OCI-LY7 (cell line): ENCODE data around the gene PLAC1. TPM values are rescaled to one million over a fixed set of nuclear protein-coding genes. Genes with fewer than 3 reads are reported as not detected.

Experiments
- BruUV-seq: library from RNA; stranded (reverse); fragments of 400-500 nt; replicated peaks from 2 replicates; lab custom pipeline; 2021; lab: Mats Ljungman, UMichigan
- CTCF ChIA-PET: fragments of 300-600 bp; sonication (Branson Sonifier 250); formaldehyde crosslinking; loops from one replicate; lab custom pipeline; 2022; ENCODE audit warnings: antibody characterized with exemption; ENCODE audit not compliant: unreplicated experiment; lab: Charles Lee
- POLR2A ChIA-PET: fragments of 300-600 bp; sonication (Branson Sonifier 250); formaldehyde crosslinking; loops from one replicate; lab custom pipeline; 2022; ENCODE audit warnings: antibody characterized with exemption; lab: Charles Lee
- DNase-seq: peaks from one replicate; pipeline ENCODE4 v3.0.0-alpha.2; 2015; ENCODE audit warnings: low spot score
- H2AFZ ChIP-seq: fragments of 200-600 bp; sonication (generic), shearing (Covaris generic); 2 replicates; pipeline ENCODE4 v1.6.1; 2014; ENCODE audit warnings: mild to moderate bottlenecking, antibody characterized with exemption, low read length, moderate library complexity
- H3K27ac ChIP-seq: fragments of 200-600 bp; sonication (generic); 2 replicates; pipeline ENCODE4 v1.5.1; 2014; ENCODE audit warnings: mixed run types, low read depth, mild to moderate bottlenecking, moderate library complexity, low read length, inconsistent platforms; ENCODE audit not compliant: poor library complexity, severe bottlenecking
- H3K36me3 ChIP-seq: fragments of 200-600 bp; sonication (generic); 2 replicates; pipeline ENCODE4 v1.6.1; 2014; ENCODE audit warnings: mild to moderate bottlenecking, antibody characterized with exemption, low read length, moderate library complexity, mixed read lengths; ENCODE audit not compliant: insufficient read depth
- H3K4me1 ChIP-seq: fragments of 200-600 bp; sonication (generic); 2 replicates; pipeline ENCODE4 v1.5.1; 2014; ENCODE audit warnings: mild to moderate bottlenecking, low read length; ENCODE audit not compliant: insufficient read depth, poor library complexity, severe bottlenecking
- H3K4me2 ChIP-seq: fragments of 200-600 bp; sonication (generic); 2 replicates; pipeline ENCODE4 v1.6.1; 2014; ENCODE audit warnings: mild to moderate bottlenecking, low read length
- H3K4me3 ChIP-seq: fragments of 200-600 bp; sonication (generic); 2 replicates; pipeline ENCODE4 v1.5.1; 2014; ENCODE audit warnings: mild to moderate bottlenecking, low read depth, low read length; ENCODE audit not compliant: poor library complexity, severe bottlenecking
- H3K79me2 ChIP-seq: fragments of 200-600 bp; sonication (generic); 2 replicates; pipeline ENCODE4 v1.6.1; 2016; ENCODE audit warnings: low read depth, mild to moderate bottlenecking, low read length, moderate library complexity, mixed read lengths; ENCODE audit not compliant: insufficient read depth
- H3K9me2 ChIP-seq: fragments of 200-600 bp; sonication (generic); 2 replicates; pipeline ENCODE4 v1.6.1; 2016; ENCODE audit warnings: mild to moderate bottlenecking, low read length, mixed read lengths; ENCODE audit not compliant: insufficient read depth
- H3K9me3 ChIP-seq: fragments of 200-600 bp; sonication (generic); 2 replicates; pipeline ENCODE4 v1.6.1; 2014; ENCODE audit warnings: mild to moderate bottlenecking, mixed run types, low read length, mixed read lengths
- H4K20me1 ChIP-seq: fragments of 200-600 bp; sonication (generic); 2 replicates; pipeline ENCODE4 v1.6.1; 2014; ENCODE audit warnings: mild to moderate bottlenecking, antibody characterized with exemption, low read length, moderate library complexity, mixed read lengths; ENCODE audit not compliant: insufficient read depth
- EZH2phosphoT487 ChIP-seq: fragments of 200-600 bp; sonication (generic); IDR thresholded peaks from 2 replicates; pipeline ENCODE4 v1.6.1; 2018; ENCODE audit warnings: low read depth, borderline replicate concordance, mild to moderate bottlenecking, mixed run types, antibody characterized with exemption, low read length, moderate library complexity, mixed read lengths
- intact Hi-C: fragments of 100-400 bp; cut with micrococcal nuclease; formaldehyde crosslinking; loops from one replicate; pipeline ENCODE4 v1.10.0; 2022; ENCODE audit not compliant: unreplicated experiment
- total RNA-seq, 2 experiments: library from RNA; depleted of rRNA in 1 of 2; stranded (reverse); fragments of >200 nt in 1 of 2; shearing (Covaris generic) in 1 of 2; gene quantifications; 2 replicates each; pipeline ENCODE4 v1.2.3, GENCODE V29; 2014 to 2022
- TF ChIP-seq, protein P1 (sequence below): fragments of 200-600 bp; sonication (generic); conservative IDR thresholded peaks from 2 replicates; pipeline ENCODE4 v1.5.1; 2014; ENCODE audit warnings: mild to moderate bottlenecking, antibody characterized with exemption, low read length, moderate library complexity, mixed read lengths

Gene PLAC1
- total RNA-seq, 2 experiments from 2014 or later, result 0.28 TPM; not detected in 1

DNA sequence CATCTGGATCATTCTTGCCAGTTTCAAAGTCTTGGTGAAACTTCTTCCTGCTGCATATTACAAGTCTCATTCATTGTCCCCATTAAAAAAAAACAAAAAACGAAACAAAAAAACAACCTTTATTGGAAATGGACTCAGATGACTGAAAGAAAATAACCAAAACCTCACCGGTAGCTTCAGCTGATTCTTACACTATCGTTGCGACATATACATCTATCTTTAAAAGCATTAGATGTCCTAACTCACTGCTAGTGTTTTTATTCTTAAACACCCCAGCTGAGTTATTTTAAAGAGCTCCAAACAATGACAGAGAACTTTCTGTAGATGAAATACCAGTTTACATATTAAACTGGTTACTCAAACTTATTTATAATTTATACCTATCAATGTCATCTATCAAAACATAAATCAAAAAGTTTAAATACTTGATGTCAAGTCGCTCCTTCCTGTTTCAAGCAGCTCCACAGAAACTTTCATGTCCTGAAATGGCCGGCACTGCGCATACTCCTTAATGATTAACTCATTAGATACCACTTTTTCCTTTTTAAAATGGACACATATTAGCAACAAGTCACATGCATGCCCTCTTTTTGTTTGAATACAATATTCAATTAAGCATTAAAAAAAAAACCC lies 111.1 kb downstream of the PLAC1 start:
- DNase-seq, result no peak
- H4K20me1 ChIP-seq, result no peaks in the 10 kb centered on the region
- H2AFZ ChIP-seq, result no peak overlapping the region
- peak overlapping the region; percentile 91; the same call in 1 of the 2 replicates for H3K4me2 ChIP-seq
- H3K9me3 ChIP-seq, result no peaks in the 10 kb centered on the region
- no peak overlapping the region for H3K27ac ChIP-seq
- no peaks in the 10 kb centered on the region for H3K36me3 ChIP-seq
- CTCF ChIA-PET, result no interaction called here
- POLR2A ChIA-PET, result no interaction called here
- H3K4me1 ChIP-seq, result peaks cover 33% of the 10 kb centered on the region
- no peak overlapping the region for H3K4me3 ChIP-seq
- intact Hi-C loops, result no loop called here
- no peaks in the 10 kb centered on the region for H3K9me2 ChIP-seq
- no TSS peak for BruUV-seq
- TF ChIP-seq, protein P1, sequence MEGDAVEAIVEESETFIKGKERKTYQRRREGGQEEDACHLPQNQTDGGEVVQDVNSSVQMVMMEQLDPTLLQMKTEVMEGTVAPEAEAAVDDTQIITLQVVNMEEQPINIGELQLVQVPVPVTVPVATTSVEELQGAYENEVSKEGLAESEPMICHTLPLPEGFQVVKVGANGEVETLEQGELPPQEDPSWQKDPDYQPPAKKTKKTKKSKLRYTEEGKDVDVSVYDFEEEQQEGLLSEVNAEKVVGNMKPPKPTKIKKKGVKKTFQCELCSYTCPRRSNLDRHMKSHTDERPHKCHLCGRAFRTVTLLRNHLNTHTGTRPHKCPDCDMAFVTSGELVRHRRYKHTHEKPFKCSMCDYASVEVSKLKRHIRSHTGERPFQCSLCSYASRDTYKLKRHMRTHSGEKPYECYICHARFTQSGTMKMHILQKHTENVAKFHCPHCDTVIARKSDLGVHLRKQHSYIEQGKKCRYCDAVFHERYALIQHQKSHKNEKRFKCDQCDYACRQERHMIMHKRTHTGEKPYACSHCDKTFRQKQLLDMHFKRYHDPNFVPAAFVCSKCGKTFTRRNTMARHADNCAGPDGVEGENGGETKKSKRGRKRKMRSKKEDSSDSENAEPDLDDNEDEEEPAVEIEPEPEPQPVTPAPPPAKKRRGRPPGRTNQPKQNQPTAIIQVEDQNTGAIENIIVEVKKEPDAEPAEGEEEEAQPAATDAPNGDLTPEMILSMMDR, result no peak
- TF ChIP-seq EZH2phosphoT487, result no peak
- H3K79me2 ChIP-seq, result peaks cover 5% of the 10 kb centered on the region; the same call in 1 of the 2 replicates

DNA sequence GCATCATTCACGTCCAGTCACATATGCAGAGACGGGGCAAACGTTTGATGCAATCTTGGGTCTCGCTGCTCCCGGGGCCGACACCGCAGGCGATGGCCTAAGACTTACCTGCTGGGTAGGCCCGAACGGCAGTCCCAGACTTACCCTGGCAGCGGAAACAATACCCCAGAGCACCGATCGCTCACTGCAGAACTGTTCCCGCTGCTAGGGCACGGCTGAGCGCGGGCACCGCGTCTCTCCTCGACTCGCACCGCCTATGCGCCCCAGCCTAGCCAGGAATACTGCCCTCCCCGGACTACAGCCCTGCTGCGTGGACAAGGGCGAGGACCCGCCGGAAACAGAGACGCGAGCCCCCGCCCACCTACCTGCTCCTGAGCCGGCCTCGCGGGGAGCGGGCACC lies 112.1 kb downstream of the PLAC1 start:
- no peak for DNase-seq
- ChIA-PET CTCF (no interaction called here), POLR2A (no interaction called here)
- Histone ChIP-seq H3K4me3 (no peak overlapping the region), H3K36me3 (no peaks in the 10 kb centered on the region), H3K27ac (no peak overlapping the region), H3K9me2 (no peaks in the 10 kb centered on the region), H4K20me1 (no peaks in the 10 kb centered on the region), H3K4me2 (no peak overlapping the region), H2AFZ (no peak overlapping the region), H3K9me3 (no peaks in the 10 kb centered on the region), H3K4me1 (peaks cover 36% of the 10 kb centered on the region), H3K79me2 (peaks cover 5% of the 10 kb centered on the region; the same call in 1 of the 2 replicates)
- no TSS peak for BruUV-seq
- TF ChIP-seq, protein P1, result no peak
- TF ChIP-seq EZH2phosphoT487, result no peak
- intact Hi-C loops, result no loop called here

DNA sequence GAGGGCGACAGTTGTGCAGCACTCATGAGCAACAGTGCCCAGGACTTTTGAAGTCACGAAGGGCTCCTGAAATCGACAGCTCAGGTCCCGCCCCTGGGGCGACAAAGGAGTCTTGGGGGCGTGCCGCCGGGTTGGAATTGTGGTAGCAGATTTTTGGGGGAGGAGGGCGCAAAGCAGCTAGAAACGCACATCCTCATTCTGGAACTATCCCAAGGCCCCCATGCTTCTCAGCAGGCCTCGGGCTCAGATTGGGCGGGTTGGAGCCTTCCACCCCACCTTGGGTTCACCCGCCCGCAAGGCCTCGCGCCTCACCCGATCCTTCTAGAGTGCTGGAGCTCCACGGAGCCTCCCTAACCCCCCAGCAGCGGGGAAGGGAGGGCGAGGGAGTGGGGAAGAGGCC lies 112.8 kb downstream of the PLAC1 start:
- Histone ChIP-seq H2AFZ (no peak overlapping the region), H3K9me3 (no peaks in the 10 kb centered on the region), H4K20me1 (no peaks in the 10 kb centered on the region), H3K4me1 (peaks cover 32% of the 10 kb centered on the region), H3K36me3 (no peaks in the 10 kb centered on the region), H3K79me2 (peaks cover 5% of the 10 kb centered on the region; the same call in 1 of the 2 replicates), H3K27ac (no peak overlapping the region), H3K9me2 (no peaks in the 10 kb centered on the region), H3K4me2 (no peak overlapping the region), H3K4me3 (no peak overlapping the region)
- CTCF ChIA-PET, result no interaction called here
- intact Hi-C loops, result no loop called here
- TF ChIP-seq, protein P1, result no peak
- no peak for DNase-seq
- POLR2A ChIA-PET, result no interaction called here
- no TSS peak for BruUV-seq
